Measurements from ENCODE around the gene ZMYND10.
A peak's percentile ranks its signal among the peaks of the same experiment; 100 is the strongest.

The ZMYND10 gene

GRCh38 chr3:50345586-50346234 lies at the start of gene ZMYND10:
Gene ZMYND10 (minus strand): TSS chr3:50345732. CDS start chr3:50345579, 153 bp downstream.
- DNase-seq: peak; percentile 79 to 85

GRCh38 chr3:50393061-50393460 lies 47.5 kb upstream of the ZMYND10 start:
- DNase-seq: no peak

DNA sequence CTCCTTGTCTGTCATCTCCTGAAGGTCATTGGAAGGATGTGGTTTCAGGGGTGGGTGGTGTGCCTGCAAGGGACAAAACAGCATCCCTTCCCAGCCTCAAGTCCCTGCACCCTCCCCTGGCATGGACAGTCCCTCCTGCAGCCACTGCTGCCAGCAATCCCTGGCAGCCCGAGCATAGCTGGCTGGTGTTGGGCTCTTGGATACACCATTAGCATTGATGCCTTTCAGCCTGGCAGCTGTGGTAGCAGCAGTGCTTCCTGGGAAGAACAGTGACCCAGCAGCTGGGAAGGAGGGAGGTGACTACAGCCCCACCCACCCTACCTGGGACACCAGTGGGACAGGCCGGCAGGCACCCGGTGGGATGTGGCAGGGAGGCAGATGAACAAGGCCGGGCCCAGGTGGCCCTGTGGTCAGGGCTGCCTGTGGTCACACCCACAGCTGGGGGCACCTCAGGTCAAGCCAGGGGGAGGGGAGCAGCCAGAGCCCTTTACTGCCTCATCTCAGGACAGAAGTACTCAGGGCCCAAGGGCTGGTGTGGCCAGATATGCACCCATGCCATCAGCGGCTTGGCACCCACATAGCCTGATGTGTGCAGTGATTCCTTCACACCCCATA lies 46.7 kb upstream of the ZMYND10 start:
- DNase-seq: no peak

- no peak for DNase-seq
Measured at GRCh38 chr3:50390508-50391224, 45.1 kb upstream of the ZMYND10 start.

DNA sequence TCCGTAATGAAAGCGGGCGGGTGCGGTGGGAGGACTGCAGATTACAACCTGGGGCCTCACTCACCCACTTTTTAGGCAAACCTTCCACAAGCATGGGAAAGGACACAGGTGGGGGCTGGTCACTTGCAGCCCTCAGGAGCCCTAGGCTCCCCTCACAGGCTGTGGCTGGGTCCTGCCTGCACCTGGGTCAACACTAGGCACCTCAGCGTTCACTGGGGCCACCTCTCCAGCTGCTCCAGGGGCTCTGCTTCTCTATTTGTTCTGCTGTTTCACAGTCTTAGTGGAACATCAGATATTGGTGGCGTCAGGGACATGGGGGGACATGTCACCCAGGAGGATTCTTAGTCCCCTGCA lies 43.9 kb upstream of the ZMYND10 start:
- DNase-seq: no peak

- no peak for DNase-seq
Measured at GRCh38 chr3:50388720-50389413, 43.3 kb upstream of the ZMYND10 start.

- DNase-seq: no peak
Measured at GRCh38 chr3:50388016-50388719, 42.6 kb upstream of the ZMYND10 start.

GRCh38 chr3:50385754-50386153 lies 40.2 kb upstream of the ZMYND10 start:
- DNase-seq: no peak

DNA sequence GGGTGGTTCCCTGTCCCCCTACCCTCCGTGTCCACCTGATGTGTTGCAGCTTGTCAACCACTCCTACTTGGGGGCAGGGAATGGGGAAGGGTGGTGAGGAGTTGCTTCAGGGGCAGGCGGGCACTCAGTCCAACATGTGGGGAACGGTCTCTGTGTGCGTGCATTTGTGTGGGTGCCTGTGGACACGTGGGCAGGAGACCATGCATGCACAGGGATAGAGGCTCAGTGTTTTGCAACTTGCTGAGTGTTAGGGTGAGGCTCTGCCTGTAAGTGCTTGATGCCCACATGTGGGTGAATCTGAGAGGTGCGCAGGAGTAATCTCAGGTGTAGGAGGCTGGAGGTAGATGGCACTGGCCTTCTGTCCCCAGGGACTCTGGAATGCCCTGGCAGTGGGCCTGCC lies 38.2 kb upstream of the ZMYND10 start:
- no peak for DNase-seq

DNA sequence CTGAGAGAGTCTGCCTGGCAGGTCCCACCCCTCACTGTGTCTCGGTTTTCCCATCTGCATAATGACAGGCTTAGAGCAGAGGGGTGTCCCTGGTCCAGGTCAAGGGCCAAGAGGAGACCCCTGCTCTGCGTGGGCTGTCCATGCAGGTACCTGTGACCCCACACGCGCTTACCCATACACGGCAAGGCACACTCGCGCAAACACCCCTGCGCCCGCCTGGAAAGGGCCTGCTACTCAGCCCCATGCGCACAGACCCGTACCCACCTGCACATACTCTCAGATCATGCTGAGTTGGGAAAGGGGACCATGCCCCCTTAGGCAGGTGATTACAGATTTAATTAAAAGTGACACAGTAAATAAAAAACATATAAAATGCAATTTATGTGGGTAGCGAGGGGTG lies 37.2 kb upstream of the ZMYND10 start:
- DNase-seq: no peak

DNA sequence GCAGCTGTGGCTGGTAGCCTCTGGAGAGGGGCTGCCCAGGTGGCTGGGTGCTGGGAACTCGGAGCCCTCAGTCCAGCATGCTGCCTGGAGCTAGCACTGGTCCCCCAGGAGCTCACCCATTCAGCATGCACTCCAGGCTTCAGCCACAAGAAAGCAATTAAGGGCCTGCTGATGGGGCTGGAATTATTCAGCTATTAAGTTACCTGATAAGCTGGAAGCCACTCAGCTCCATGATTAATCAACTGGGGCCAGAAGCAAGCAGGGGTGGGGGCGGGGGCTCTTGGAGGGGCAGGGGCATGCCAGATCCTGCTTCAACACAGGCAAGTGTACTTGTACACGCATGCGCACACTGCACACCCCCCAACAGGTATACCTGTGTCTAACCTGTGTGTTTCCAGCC lies 35.9 kb upstream of the ZMYND10 start:
- DNase-seq: no peak

- DNase-seq: no peak
Measured at GRCh38 chr3:50380405-50381085, 35.0 kb upstream of the ZMYND10 start.

- no peak for DNase-seq
Measured at GRCh38 chr3:50378757-50379156, 33.2 kb upstream of the ZMYND10 start.

- DNase-seq: no peak
Measured at GRCh38 chr3:50378024-50378423, 32.5 kb upstream of the ZMYND10 start.

DNA sequence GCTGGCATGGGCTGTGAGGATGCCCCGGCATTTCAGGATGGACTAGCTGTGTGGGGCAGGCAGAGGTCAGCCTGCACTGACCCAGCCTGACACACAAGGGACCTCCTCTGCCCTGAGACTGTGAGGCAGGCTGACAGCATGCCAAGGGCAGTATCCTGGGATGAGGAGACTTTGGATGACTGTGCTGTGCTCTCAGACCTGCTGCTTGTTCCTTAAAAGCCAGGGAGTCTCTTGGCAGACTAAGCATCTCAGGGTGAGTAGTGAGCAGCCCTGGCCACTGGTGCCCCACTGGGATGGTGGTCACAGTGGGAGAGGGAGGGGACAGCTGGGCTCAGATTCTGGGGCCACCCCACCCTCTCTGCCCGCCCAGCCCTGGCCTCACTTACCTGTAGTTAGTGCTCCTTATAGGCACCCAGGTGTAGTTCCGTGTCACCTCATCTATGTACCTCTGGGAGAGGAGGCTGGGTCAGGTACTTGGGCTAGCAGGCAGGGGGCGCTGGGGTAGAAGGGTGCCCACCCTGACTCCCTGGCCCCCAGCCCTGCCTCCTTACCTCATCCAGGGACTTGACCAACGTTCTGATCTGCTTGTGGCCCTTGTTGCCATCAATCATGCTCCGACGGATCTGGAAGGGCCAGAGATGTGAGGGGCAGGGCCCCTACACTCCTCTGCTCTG lies 29.9 kb upstream of the ZMYND10 start:
- DNase-seq: no peak

- DNase-seq: no peak
Measured at GRCh38 chr3:50374363-50375257, 29.1 kb upstream of the ZMYND10 start.

DNA sequence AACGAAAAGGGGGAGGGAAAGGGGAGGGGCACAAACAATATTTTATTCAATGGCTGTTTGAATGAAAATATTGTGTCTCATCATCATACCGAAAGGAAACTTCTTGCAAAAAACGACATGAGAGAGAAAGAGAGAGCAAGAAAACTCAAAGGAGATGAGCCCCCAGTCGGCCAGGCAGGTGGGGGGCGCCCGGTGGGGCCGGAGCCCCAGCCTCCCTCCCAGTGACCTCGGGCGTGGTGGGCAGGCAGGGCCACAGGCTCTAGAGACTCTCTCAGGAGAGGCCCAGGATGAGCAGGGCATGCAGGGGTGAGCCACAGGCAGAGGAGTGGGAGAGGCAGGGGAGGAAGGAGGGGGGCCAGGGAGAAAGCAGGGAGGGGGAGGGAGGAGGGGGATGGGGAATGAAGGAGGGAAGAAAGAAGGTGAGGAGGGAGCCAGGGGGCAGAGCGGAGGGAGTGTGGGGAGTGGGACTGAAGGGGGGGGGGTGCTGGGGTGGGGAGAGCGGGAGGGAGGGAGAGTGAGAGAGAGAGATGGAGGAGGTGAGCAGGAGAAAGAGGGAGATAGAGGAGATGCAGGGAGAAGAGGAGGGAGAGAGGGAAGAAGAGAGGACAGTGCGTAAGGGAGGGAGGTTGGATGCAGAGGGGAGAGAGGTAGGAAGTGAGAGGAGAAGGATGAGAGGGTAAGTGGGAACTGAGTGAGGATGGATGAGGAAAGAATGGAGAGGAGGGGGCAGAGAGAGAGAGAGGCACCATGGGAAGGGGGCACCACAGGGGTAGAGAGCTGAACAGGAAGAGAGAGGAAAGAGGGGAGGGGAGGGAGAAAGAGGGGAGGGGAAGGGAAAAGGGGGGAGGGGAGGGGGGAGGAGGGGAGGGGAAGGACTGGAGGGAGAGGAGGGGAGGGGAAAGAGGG lies 27.9 kb upstream of the ZMYND10 start:
- DNase-seq: no peak

- DNase-seq: no peak
Measured at GRCh38 chr3:50372349-50372748, 26.8 kb upstream of the ZMYND10 start.

DNA sequence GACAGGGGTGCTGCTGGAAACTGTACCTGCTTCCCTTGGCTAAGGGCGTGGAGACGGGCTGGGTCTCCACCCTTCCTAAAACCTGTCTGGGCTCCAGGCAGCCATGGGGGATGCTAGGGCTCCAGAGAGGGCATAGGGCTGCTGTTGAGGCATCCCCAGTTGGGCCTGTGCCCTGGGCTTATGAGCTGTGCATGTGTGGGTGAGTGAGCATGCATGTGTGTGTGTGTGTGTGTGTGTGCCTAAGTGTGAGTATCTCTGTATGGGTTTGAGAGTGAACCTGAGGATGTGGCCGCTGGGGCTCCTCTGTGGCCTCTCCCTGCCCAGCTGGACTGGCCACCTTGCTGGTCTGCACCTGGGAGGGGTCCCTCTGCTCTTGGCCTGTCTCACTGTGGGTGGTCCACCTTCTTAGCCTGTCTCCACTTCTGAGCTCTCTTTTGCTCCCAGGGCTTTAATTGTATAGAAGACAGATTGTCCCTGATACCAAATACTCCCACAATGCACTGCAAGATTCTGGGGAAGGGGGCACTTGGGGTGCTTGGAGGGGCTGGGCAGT lies 25.7 kb upstream of the ZMYND10 start:
- no peak for DNase-seq
